Stimulated activated CD4-positive, alpha-beta T cell treated with anti-CD3 and anti-CD28 coated beads, Interleukin-15, amount 100 ng/mL, for 48 hours (primary cell): ENCODE data around the gene PICK1.
"Not testable (repeated sequence)": the region's sequence is repeated elsewhere in the genome, so short reads cannot be mapped to it uniquely, and the experiment has no call there.

Experiments used
- DNase-seq, 2 donors: peaks; one replicate each; pipeline ENCODE4 v3.0.0-alpha.2; 2020; ENCODE audit warnings: low read depth in 2 of 2

PICK1 gene

DNA sequence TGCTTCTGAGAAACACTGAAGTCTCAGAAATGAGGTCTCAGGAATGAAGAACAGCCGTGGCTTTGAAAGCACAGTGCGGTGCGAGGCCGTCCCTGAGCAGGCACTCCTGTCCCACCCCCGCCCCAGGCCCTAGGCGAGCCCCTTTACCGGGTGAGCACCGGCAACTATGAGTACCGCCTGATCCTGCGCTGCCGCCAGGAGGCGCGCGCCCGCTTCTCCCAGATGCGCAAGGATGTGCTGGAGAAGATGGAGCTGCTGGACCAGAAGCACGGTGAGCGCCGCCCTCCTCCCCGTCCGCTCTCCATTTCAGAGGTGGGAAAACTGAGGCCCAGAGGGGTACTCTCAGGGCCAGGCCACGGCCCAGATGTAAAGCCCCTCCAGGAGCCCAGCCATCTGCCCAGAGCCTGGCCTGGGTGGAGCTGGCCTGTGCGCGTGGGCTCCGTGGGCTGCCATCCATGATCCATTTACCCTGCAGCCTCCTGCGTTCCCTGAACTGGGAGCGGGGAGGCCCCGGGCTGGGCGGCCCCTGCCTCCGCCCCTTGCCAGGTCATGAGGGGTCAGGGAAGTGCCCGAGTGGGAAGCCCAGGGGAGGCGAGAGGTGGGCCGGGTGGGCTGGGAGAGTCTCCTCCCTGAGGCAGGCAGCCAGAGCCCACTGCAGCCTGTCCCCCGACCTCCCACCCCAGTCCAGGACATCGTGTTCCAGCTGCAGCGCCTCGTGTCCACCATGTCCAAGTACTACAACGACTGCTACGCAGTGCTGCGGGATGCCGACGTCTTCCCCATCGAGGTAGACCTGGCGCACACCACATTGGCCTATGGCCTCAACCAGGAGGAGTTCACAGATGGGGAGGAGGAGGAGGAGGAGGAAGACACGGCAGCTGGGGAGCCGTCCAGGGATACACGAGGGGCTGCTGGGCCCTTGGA is 17.2 kb downstream of the PICK1 start:
- no peak for DNase-seq

DNA sequence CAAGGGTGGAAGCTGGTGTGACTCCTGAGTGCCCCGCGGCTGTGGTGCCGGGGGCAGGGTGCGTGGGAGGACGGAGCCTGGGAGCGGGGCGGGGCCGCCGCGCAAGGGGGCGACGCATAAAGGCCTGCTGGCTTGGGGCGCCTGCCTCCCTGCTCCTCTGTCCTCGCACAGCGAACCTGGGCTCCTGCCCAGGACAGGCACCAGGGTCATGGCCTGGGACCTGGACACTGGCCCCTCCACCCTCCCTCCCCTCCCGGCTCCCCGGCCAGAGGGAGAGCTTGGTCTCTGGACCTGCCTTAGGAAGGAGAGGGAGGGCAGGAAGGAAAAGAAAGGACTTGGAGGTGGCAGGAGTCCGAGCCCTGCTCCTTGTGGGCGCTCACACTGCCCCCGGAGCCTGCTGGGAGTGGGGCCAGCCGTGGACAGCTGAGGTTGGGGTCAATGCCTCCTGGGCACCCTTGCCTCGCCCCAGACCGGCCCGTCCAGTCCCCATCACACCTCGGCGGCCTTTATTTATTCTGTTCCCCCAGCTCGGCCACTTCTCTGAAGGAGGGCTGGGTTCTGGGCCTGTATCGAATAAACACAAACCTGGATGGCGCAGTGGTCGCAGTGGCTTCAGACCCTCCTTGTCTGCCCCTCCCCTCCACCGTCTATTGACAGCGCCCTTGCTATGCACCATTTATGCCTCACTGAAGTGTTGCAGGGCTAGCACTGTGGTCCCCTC is 18.1 kb downstream of the PICK1 start:
- no peak for DNase-seq

- DNase-seq, result no peak
Observed at GRCh38 chr22:38075961-38076360, 18.8 kb downstream of the PICK1 start.

DNA sequence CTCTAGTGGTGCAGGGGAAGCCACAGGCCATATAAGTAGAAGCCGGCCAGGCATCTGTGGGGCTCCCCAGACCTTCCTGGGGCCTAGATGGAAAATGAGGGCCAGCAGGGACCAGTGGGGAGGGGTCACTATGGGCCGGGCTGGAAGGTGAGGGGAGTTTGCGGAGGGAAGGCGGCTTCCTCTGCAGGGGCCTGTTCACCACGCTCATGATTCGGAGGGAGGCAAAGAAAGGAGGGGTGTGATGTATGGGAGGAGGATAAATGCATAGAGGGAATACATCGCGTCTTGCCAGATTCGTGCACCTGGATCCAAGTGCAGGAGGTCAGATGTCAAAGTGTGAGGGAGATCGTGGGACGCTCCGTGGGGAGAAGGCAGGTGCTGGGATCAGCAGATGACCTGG is 19.9 kb downstream of the PICK1 start:
- DNase-seq, result no peak

DNA sequence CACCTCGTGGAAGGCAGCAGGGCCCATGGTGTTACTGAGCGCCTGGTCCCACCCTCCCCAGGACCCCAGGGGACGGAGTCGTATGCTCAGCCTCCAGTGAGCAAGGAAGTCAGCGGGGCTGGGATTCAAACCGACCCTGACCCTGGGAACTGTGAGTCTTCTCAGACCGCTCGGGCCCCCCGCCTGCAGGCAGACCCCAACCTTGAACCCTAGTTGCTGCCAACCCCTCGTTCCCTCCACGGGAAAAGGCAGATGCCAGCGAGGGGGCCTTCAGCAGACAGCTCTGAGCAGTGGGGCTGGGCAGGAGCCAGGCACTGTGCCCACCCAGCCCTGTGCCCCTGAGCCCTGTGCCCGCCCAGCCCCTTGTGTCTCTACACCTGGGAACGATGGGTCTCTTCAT is 20.4 kb downstream of the PICK1 start:
- no peak for DNase-seq

DNA sequence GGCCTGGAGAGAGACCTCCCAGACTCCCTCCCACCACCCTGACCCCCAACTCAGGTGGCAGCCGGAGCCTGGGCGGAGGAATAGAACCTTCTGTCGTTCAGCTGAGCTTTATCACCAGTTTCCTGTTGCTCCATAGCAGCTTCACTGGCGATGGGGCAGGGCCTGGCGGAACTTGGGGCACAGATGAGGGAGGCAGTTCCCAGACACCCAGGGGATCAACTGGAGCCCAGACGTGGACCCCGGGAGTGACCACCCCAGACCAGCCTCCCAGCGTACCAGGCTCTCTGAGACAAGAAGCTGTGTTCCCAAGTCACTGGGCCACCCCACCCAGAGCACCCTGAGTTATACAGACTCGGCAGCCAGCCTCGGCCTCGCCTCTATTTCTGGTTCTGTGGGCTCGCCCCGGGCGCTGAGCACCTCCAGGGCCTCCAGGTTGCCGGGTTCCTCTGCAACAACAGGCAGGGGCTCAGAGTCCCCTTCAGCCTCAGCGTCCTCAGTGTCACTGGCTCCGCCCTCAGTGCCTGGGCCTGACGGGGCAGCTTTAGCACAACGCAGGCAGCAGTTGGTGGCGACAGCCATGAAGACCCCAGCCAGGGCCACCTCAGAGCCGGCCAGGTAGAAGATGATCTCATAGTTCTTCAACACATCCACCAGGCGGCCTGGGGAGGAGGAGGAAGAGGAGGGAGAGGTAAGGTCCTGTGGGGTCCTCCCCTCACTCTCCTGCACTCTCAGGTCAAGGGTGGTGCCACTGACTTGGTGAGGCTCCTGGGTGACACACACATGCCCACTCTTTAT is 21.0 kb downstream of the PICK1 start:
- DNase-seq, result no peak

DNA sequence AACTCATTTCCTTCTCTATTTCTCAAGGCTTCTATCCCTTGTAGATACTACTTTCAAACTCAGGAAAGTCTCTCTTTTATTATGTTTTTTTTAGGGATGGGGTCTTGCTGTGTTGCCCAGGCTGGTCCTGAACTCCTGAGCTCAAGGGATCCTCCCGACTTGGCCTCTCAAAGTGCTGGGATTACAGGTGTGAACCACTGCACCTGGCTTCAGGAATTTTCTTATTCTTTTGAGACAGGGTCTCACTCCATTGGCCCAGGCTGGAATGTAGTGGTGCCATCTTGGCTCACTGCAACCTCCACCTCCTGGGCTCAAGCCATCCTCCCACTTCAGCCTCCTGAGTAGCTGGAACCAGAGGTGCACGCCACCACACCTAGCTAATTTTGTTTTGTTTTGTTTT is 22.0 kb downstream of the PICK1 start:
- not testable (repeated sequence) for DNase-seq

GRCh38 chr22:38079804-38080203 is 22.6 kb downstream of the PICK1 start:
- no peak for DNase-seq

- DNase-seq, result no peak
Observed at GRCh38 chr22:38080474-38080849, 23.3 kb downstream of the PICK1 start.

GRCh38 chr22:38080850-38081635 is 23.8 kb downstream of the PICK1 start:
- DNase-seq, result no peak

DNA sequence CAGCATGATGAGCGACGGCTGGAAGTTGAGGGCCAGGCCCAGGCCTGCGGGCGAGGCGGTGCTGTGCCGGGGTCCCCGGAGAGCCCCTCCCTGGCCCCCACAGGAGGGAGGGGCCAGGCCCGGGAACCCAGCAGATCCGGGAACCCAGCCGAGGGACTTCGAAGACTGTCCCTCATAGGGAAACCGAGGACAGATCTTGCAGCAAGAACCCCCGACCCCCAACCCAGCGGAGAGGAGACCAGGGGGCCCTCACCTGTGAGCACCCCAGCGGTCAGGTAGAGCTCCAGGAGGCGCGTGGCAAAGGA is 24.4 kb downstream of the PICK1 start:
- DNase-seq, result no peak

- no peak for DNase-seq
Observed at GRCh38 chr22:38081941-38082828, 25.0 kb downstream of the PICK1 start.

- no peak for DNase-seq
Observed at GRCh38 chr22:38082986-38083710, 25.9 kb downstream of the PICK1 start.

DNA sequence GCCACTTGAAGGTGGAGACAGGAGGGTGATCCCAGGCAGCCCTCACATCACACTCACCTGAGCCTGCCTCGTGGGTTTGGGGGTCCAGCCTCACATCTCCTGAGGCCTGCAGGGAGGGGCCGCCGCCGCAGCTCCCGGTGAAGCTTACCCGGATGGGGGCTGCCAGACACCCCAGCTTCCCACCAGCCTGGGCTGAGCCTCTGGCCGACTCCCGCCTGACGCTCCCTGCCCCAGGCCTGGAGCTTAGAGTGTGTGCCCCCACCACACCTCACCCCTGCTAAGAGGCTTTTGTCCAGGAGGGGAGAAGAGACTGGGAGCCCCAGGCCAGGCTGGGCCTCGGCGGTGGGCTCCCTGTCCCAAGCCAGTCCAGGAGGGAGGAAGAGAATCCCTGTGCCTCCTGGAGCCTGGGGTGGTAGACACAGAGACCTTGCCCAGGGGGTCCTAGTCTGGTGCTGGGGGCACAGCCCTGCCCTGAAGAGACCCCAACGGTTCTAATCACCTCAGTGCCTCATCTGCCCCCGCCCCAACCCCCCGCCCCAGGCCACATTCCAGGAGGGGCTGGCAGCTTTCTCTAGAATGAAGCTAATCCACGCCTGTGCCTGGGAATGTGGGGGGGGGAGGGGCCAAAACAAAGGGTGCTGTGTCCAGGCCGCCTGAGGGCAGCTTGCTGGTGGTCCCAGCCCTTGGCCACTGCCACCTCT is 26.9 kb downstream of the PICK1 start, which contains the start of gene SLC16A8:
Gene SLC16A8 (minus strand): TSS at position 254 of the 701 bp plus-strand sequence. CDS start 1,311 bp downstream, outside the sequence.
- no peak for DNase-seq

DNA sequence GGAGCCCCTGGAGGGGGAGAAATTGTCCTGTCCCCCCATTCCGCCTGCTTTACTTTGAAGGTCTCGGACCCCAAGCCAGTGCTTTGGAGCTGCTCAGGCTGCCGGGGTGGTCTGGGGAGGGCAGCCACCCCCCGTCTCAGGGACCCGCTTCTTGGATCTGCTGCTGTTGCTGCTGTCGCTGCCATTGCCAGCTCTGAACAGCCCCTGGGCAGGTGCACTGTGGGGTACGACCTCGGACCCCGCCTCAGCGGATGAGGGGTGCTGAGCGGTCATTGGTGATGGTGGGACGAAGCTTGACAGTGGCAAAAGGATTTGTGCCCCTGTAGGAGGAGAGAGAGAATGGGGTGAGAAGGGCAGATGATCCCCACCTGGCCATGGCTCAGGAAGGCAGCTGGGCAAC is 27.9 kb downstream of the PICK1 start:
- no peak for DNase-seq

DNA sequence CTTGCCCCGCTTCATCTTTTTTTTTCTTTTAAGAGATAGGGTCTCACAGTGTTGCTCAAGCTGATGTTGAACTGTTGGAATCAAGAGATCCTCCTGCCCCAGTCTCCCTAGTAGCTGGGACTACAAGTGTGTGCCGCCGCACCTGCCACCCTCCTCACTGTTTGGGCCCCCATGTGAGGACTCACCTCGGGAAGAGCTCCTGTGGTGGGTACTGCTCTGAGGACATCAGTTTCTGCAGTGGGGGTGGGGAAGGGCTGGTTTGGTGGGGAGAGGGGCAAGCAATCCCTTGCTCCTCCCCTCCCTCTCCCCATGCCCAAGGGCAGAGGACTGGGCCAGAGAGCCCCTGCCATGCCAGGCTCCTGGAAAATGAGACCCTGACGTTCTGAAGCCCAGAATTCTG is 28.3 kb downstream of the PICK1 start:
- no peak for DNase-seq

- no peak for DNase-seq
Observed at GRCh38 chr22:38086001-38086845, 29.0 kb downstream of the PICK1 start.

DNA sequence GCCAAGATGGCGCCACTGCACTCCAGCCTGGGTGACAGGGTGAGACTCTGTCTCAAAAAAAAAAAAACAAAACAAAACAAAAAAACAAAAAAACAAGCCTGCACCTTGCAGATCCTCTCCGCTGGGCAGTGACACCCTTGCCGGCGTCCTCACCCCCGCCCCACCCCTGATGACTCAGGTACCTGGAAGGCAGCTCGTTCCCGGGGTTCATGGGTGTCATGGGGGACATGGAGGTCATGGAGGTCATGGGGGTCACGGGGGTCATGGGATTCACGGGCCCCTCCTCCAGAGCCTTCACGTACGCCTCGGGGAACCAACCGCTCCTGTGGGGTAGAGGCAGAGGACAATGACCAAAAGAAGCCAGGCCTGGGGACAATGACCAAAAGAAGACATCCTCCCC is 29.7 kb downstream of the PICK1 start:
- DNase-seq, result no peak
